Embryonic facial prominence (tissue), 1 donor: ENCODE results near the gene EDN2.

Experiments
- DNase-seq: peaks from one replicate; pipeline ENCODE4 v3.0.0-alpha.2; 2016; ENCODE audit errors: extremely low spot score

Gene EDN2

GRCh38 chr1:41464885-41465284, 19.6 kb downstream of the EDN2 start:
- DNase-seq: no peak

- DNase-seq: no peak
Measured at GRCh38 chr1:41463516-41463915, 21.0 kb downstream of the EDN2 start.

GRCh38 chr1:41462680-41463004, 21.8 kb downstream of the EDN2 start:
- DNase-seq: no peak

- DNase-seq: no peak
Measured at GRCh38 chr1:41461790-41462679, 22.4 kb downstream of the EDN2 start.

- DNase-seq: no peak
Measured at GRCh38 chr1:41456847-41457540, 27.5 kb downstream of the EDN2 start.

- DNase-seq: no peak
Measured at GRCh38 chr1:41455479-41456332, 28.8 kb downstream of the EDN2 start.

- DNase-seq: no peak
Measured at GRCh38 chr1:41454406-41454805, 30.1 kb downstream of the EDN2 start.

- DNase-seq: no peak
Measured at GRCh38 chr1:41452704-41453290, 31.7 kb downstream of the EDN2 start.

GRCh38 chr1:41450747-41451285, 33.7 kb downstream of the EDN2 start:
- DNase-seq: no peak

- no peak for DNase-seq
Measured at GRCh38 chr1:41449326-41449921, 35.1 kb downstream of the EDN2 start.

GRCh38 chr1:41448821-41449220, 35.7 kb downstream of the EDN2 start:
- DNase-seq: no peak

GRCh38 chr1:41447995-41448770, 36.3 kb downstream of the EDN2 start:
- no peak for DNase-seq

- DNase-seq: no peak
Measured at GRCh38 chr1:41446851-41447610, 37.5 kb downstream of the EDN2 start.

- no peak for DNase-seq
Measured at GRCh38 chr1:41444785-41445184, 39.7 kb downstream of the EDN2 start.

- DNase-seq: no peak
Measured at GRCh38 chr1:41444246-41444645, 40.2 kb downstream of the EDN2 start.

- DNase-seq: no peak
Measured at GRCh38 chr1:41442697-41443251, 41.7 kb downstream of the EDN2 start.

- no peak for DNase-seq
Measured at GRCh38 chr1:41440321-41441085, 44.0 kb downstream of the EDN2 start.

- DNase-seq: no peak
Measured at GRCh38 chr1:41439234-41439633, 45.2 kb downstream of the EDN2 start.

GRCh38 chr1:41438711-41439110, 45.8 kb downstream of the EDN2 start:
- DNase-seq: no peak
